HepG2 (cell line): ENCODE measurements around the gene NR3C2. TPM values are rescaled to one million over a fixed set of nuclear protein-coding genes. Genes with fewer than 3 reads are reported as not detected.

Experiments used
- ATAC-seq: fragments of 200-7000 bp; cut with Tn5 transposase; 3 replicates; pipeline ENCODE4 v1.9.1; 2020; ENCODE audit warnings: mild to moderate bottlenecking, moderate library complexity
- BruUV-seq: library from RNA; stranded (reverse); fragments of 400-500 nt; replicated peaks from 2 replicates; lab custom pipeline; 2021; lab: Mats Ljungman, UMichigan
- CTCF ChIA-PET: fragments of 300-600 bp; formaldehyde crosslinking; extraction: SDS; loops from one replicate; lab custom pipeline; 2021; ENCODE audit warnings: low total read pairs, inconsistent platforms, low intra/inter-chr PET ratio; lab: Yijun Ruan, JAX
- POLR2A ChIA-PET: fragments of 350-600 bp; sonication (Branson Sonifier 250); formaldehyde crosslinking; loops from one replicate; lab custom pipeline; 2020; ENCODE audit warnings: antibody characterized with exemption, inconsistent platforms; lab: Yijun Ruan, JAX
- DNase-seq: peaks from one replicate; pipeline ENCODE4 v3.0.0-alpha.2; 2015; ENCODE audit warnings: low spot score
- FAIRE-seq: peaks from 3 replicates; lab custom pipeline; 2011; peaks lifted over from hg19 to GRCh38; lab: Jason Lieb, UNC
- H2AFZ ChIP-seq: one replicate; pipeline ENCODE4 v1.6.1; 2011; ENCODE audit warnings: low read length, inconsistent platforms
- H3K27ac ChIP-seq: fragments of 300-600 bp; 3 replicates; pipeline ENCODE4 v1.8.0; 2011; ENCODE audit warnings: mixed run types, mild to moderate bottlenecking, mixed read lengths, low read length, inconsistent platforms; ENCODE audit not compliant: insufficient read depth; ENCODE audit errors: extremely low read length
- H3K27me3 ChIP-seq, 2 experiments: fragments of 200-600 bp in 1 of 2; 2 replicates in 1 of 2; 3 replicates in 1 of 2; pipeline versions ENCODE4 v1.6.0 to v1.8.0; 2011; ENCODE audit warnings: low read length in 2 of 2, mild to moderate bottlenecking in 2 of 2, moderate library complexity in 2 of 2, inconsistent platforms in 1 of 2; ENCODE audit not compliant: insufficient read depth in 2 of 2, control insufficient read depth in 1 of 2
- H3K36me3 ChIP-seq, 2 experiments: fragments of 200-600 bp in 1 of 2; replicated peaks in 1 of 2; 2 replicates in 1 of 2; 3 replicates in 1 of 2; pipeline versions ENCODE4 v1.5.1 to v1.8.0; 2011; ENCODE audit warnings: low read length in 2 of 2, inconsistent platforms in 1 of 2; ENCODE audit not compliant: insufficient read depth in 2 of 2, control insufficient read depth in 1 of 2
- H3K4me1 ChIP-seq: 2 replicates; pipeline ENCODE4 v1.5.1; 2012; ENCODE audit warnings: low read length, inconsistent platforms; ENCODE audit not compliant: insufficient read depth
- H3K4me2 ChIP-seq: 2 replicates; pipeline ENCODE4 v1.6.0; 2011; ENCODE audit warnings: low read depth, low read length, inconsistent platforms
- H3K4me3 ChIP-seq, 3 experiments: fragments of 200-600 bp in 1 of 3; sonication (generic), shearing (Covaris generic) in 1 of 3; replicated peaks in 1 of 3; 2 replicates each; pipeline ENCODE4 v1.5.1; 2011 to 2016; ENCODE audit warnings: low read length in 3 of 3, inconsistent platforms in 2 of 3, low read depth in 2 of 3, mild to moderate bottlenecking in 2 of 3, control low read depth in 1 of 3, mixed read lengths in 1 of 3; ENCODE audit not compliant: insufficient read depth in 1 of 3
- H3K79me2 ChIP-seq: one replicate; pipeline ENCODE4 v1.6.1; 2011; ENCODE audit warnings: low read length, inconsistent platforms; ENCODE audit not compliant: insufficient read depth
- H3K9ac ChIP-seq: 2 replicates; pipeline ENCODE4 v1.6.0; 2011; ENCODE audit warnings: mild to moderate bottlenecking, low read depth, low read length, inconsistent platforms; ENCODE audit not compliant: insufficient read depth
- H3K9me3 ChIP-seq: 2 replicates; pipeline ENCODE4 v1.5.1; 2012; ENCODE audit warnings: mild to moderate bottlenecking, low read length
- H4K20me1 ChIP-seq: 2 replicates; pipeline ENCODE4 v1.6.0; 2011; ENCODE audit warnings: inconsistent platforms, mild to moderate bottlenecking, low read length, moderate library complexity; ENCODE audit not compliant: insufficient read depth
- GATAD1 ChIP-seq: IDR thresholded peaks from 2 replicates; pipeline ENCODE4 v1.6.1; 2016; ENCODE audit warnings: missing genetic modification reagents, missing compliant biosample characterization
- HOXA3 ChIP-seq: sonication (generic); formaldehyde crosslinking; IDR thresholded peaks from 2 replicates; pipeline ENCODE4 v1.5.0; 2020; ENCODE audit warnings: missing genetic modification reagents
- JUND ChIP-seq: sonication (generic); formaldehyde crosslinking; IDR thresholded peaks from 2 replicates; pipeline ENCODE4 v1.8.0; 2022; ENCODE audit warnings: mild to moderate bottlenecking, missing genetic modification reagents
- MYPOP ChIP-seq: sonication (generic); formaldehyde crosslinking; IDR thresholded peaks from 2 replicates; pipeline ENCODE4 v1.8.1; 2023; ENCODE audit warnings: mild to moderate bottlenecking, moderate library complexity, missing genetic modification reagents
- NFYC ChIP-seq: IDR thresholded peaks from 2 replicates; pipeline ENCODE4 v1.6.1; 2016; ENCODE audit warnings: missing genetic modification reagents, missing compliant biosample characterization
- NPAS2 ChIP-seq: sonication (generic); formaldehyde crosslinking; IDR thresholded peaks from 2 replicates; pipeline ENCODE4 v1.8.0; 2022; ENCODE audit warnings: mild to moderate bottlenecking, missing genetic modification reagents, borderline replicate concordance
- TFE3 ChIP-seq: IDR thresholded peaks from 2 replicates; pipeline ENCODE4 v1.6.1; 2016
- ZBTB1 ChIP-seq: sonication (generic); formaldehyde crosslinking; IDR thresholded peaks from 2 replicates; pipeline ENCODE4 v1.4.0; 2020; ENCODE audit warnings: missing genetic modification reagents, borderline replicate concordance
- ZMAT5 ChIP-seq: sonication (generic); formaldehyde crosslinking; IDR thresholded peaks from 2 replicates; pipeline ENCODE4 v1.5.0; 2020; ENCODE audit warnings: mild to moderate bottlenecking, low read depth, missing genetic modification reagents, borderline replicate concordance
- ZNF513 ChIP-seq: sonication (generic); formaldehyde crosslinking; conservative IDR thresholded peaks from 2 replicates; pipeline ENCODE4 v1.5.0; 2020; ENCODE audit warnings: missing genetic modification reagents
- ZNF607 ChIP-seq: sonication (generic); formaldehyde crosslinking; IDR thresholded peaks from 2 replicates; pipeline ENCODE4 v1.5.1; 2020; ENCODE audit warnings: missing genetic modification reagents, mild to moderate bottlenecking, borderline replicate concordance
- ZNF710 ChIP-seq: sonication (generic); formaldehyde crosslinking; IDR thresholded peaks from 2 replicates; pipeline ENCODE4 v1.5.0; 2020; ENCODE audit warnings: mild to moderate bottlenecking, missing genetic modification reagents, borderline replicate concordance
- ZNF770 ChIP-seq: sonication (generic); formaldehyde crosslinking; IDR thresholded peaks from 2 replicates; pipeline ENCODE4 v1.5.0; 2020; ENCODE audit warnings: mild to moderate bottlenecking, missing genetic modification reagents
- WGBS: methylation state at CpG from one replicate; pipeline ENCODE4 v1.1.6; 2017; ENCODE audit warnings: low lambda C conversion rate; 5-methylcytosine and 5-hydroxymethylcytosine counted together
- in situ Hi-C: cut with HindIII; loops from 2 replicates; pipeline ENCODE4 v1.10.0; 2017; ENCODE audit warnings: low pct_unique_long_range_greater_than_20kb; ENCODE audit not compliant: extremely low pct_ligation_motif_present
- intact Hi-C: fragments of 100-400 bp; cut with micrococcal nuclease; formaldehyde crosslinking; loops from one replicate; pipeline ENCODE4 v1.10.0; 2022; ENCODE audit not compliant: unreplicated experiment
- polyA plus RNA-seq, 8 experiments: library from polyadenylated mRNA; depleted of rRNA in 3 of 8; stranded (reverse) in 7 of 8; unstranded in 1 of 8; fragments of >200 nt; fragmentation: Illumina TruSeq in 4 of 8; extraction: Trizol in 4 of 8; gene quantifications; 2 replicates each; pipeline versions ENCODE4 v1.2.1 to v1.2.3, GENCODE V29; 2011 to 2016; ENCODE audit warnings: low read depth in 4 of 8, missing spikeins in 1 of 8, mixed read lengths in 1 of 8; ENCODE audit not compliant: insufficient read depth in 1 of 8
- total RNA-seq, 5 experiments: library from RNA; depleted of rRNA; stranded (reverse); fragments of >200 nt; fragmentation: Illumina TruSeq; extraction: Trizol; gene quantifications; 2 replicates each; pipeline ENCODE4 v1.2.3, GENCODE V29; 2016; ENCODE audit warnings: low read depth in 1 of 5

The NR3C2 gene
- total and polyA plus RNA-seq, 2 of the 13 experiments (the other 11 are each of a cell fraction or from before 2014, with no cell fraction given), result 0.26 to 0.46 TPM

- TF ChIP-seq ZNF513 (CRISPR knock-in tag) (no peak), HOXA3 (no peak), MYPOP (CRISPR knock-in tag) (no peak), ZBTB1 (no peak), JUND (CRISPR knock-in tag) (no peak)
Observed at GRCh38 chr4:148214529-148215166, 227.6 kb downstream of the NR3C2 start (continued).

GRCh38 chr4:148211533-148211932 lies 230.7 kb downstream of the NR3C2 start:
- Histone ChIP-seq H4K20me1 (no peaks in the 10 kb centered on the region), H3K79me2 (no peaks in the 10 kb centered on the region), H3K4me2 (no peak overlapping the region), H3K9me3 (no peaks in the 10 kb centered on the region), H3K27ac (no peak overlapping the region), H3K36me3 (no peaks in the 10 kb centered on the region), H3K4me3 (no peak overlapping the region), H3K9ac (no peak overlapping the region), H3K4me1 (no peaks in the 10 kb centered on the region), H3K27me3 (no peaks in the 10 kb centered on the region), H2AFZ (no peak overlapping the region)
- POLR2A ChIA-PET, result no interaction called here
- in situ Hi-C loops, result no loop called here
- 7% methylated on average over 3 of the region's 3 CpGs for WGBS
- intact Hi-C loops, result no loop called here
- no peak for DNase-seq
- CTCF ChIA-PET, result no interaction called here
- ATAC-seq, result no peak
- FAIRE-seq, result no peak
- no TSS peak for BruUV-seq
- no peak for TF ChIP-seq NFYC (CRISPR knock-in tag)
- no peak for TF ChIP-seq ZNF710 (CRISPR knock-in tag)
- no peak for TF ChIP-seq TFE3 (CRISPR knock-in tag)
- no peak for TF ChIP-seq ZMAT5 (CRISPR knock-in tag)
- TF ChIP-seq ZNF770, result no peak
- TF ChIP-seq NPAS2, result no peak
- TF ChIP-seq GATAD1 (CRISPR knock-in tag), result no peak
- TF ChIP-seq ZNF607 (CRISPR knock-in tag), result no peak
